GM12891 (cell line): ENCODE measurements around the gene RNLS.

Source experiments
- POLR2A ChIP-seq: IDR thresholded peaks from 2 replicates; pipeline ENCODE4 v1.6.1; 2011; ENCODE audit warnings: low read depth, low read length, control low read depth
- POLR2AphosphoS5 ChIP-seq: IDR thresholded peaks from 2 replicates; pipeline ENCODE4 v1.6.1; 2011; ENCODE audit warnings: low read depth, low read length, control low read depth
- TAF1 ChIP-seq: IDR thresholded peaks from 2 replicates; pipeline ENCODE4 v1.6.1; 2011; ENCODE audit warnings: low read depth, low read length, control low read depth

DNA sequence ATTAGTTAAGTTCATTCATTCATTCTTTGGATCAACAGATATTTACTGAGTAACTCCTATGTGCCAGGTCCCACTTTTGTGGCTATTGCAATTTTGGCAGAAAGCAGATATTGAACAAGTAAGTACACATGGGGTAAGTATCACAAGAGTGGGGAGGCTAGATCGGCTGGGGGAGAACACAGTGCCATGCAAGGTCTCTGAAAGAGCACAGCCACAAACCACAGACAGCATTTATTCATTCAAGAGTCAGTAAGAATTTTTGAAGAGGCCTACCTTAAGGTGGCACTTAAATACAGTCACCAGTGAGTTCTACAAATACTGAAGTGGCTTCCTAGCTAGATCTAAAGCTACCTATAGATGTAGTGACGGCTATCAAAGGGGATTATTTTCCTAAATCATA, 304.2 kb downstream of the RNLS start:
- no peak for TF ChIP-seq POLR2A
- TF ChIP-seq POLR2AphosphoS5 = no peak
- TF ChIP-seq TAF1 = no peak
